HG02623 (cell line): ENCODE data around the gene SHKBP1.
A peak's percentile ranks its signal among the peaks of the same experiment; 100 is the strongest.
"Not testable (repeated sequence)": the region's sequence is repeated elsewhere in the genome, so short reads cannot be mapped to it uniquely, and the experiment has no call there.

Source experiments
- ATAC-seq: cut with Tn5 transposase; IDR thresholded peaks from one replicate; pipeline ENCODE4 v1.9.1; 2021; ENCODE audit warnings: moderate library complexity; ENCODE audit not compliant: unreplicated experiment

SHKBP1 gene

DNA sequence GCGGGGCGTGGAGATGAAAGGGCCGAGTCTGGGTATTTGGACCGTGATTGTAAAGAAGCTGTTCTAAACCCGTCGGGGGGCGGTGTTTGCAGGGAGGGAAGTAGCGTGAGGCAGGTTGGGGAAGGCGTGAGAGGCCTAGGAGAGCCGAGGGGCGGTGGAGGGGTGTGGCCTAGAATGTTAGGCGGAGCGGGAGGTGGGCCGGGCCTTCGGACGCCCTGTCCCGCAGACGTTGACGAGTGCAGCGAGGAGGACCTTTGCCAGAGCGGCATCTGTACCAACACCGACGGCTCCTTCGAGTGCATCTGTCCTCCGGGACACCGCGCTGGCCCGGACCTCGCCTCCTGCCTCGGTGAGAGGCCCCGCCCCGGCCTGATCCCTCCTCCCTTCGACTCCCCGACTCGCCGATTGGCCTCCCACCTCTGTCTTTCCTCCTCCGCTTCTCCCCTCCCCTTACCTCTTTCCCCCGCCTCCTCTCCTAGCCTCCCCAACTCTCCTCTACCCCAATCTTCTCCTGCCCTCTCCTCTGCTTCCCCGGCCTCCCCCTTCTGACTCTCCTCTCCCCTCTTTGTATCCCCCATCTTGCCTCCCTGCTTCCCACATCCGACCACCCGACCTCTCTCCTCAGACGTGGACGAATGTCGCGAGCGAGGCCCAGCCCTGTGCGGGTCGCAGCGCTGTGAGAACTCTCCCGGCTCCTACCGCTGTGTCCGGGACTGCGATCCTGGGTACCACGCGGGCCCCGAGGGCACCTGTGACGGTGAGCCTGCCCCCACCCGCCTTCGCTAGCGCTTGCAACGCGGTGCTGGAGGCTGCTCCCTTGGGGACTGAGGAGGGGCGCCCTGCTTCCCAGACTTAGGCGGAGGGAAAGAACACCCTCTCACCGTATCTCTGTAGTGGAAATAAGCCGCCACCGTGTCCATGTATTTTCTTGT, 37.3 kb downstream of the SHKBP1 start:
- peak; percentile 44 for ATAC-seq

DNA sequence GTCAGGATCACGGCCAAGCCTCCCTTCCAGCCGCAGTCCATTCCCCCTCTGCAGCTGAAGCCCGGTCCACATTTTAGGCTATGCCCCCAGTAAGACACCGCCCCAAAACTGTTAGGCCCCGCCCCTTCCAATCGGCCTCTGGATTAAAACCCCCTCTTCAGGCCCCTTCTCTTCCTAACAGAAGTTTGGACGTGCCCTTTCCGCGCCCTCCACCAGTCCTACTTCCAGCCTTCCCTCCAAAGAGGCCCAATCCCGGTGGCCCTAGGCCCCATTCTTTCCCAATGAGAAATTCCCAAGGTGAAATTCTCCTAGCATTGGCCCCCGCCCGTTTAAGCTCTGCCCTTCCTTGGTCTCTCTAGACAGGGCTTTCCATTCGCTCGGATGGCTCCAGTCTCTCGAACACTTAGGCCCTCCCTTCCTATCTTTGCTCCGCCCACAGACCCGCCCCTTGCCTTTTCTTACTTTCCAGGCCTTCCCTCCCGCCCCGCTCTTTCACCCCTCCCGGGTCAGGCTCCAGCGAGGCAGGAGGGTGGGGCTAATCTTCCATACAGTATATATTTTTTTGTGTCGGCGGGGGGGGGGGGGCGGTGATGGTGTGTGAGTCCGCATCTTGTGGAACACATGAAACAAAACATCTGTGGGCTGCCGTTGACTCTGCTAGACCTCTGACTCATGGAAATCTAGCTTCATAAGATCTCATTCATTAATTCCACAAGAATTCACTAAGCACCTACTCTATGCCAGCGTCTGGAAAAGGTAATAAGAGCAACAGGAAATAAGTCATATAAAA, 38.1 kb downstream of the SHKBP1 start:
- ATAC-seq = no peak

DNA sequence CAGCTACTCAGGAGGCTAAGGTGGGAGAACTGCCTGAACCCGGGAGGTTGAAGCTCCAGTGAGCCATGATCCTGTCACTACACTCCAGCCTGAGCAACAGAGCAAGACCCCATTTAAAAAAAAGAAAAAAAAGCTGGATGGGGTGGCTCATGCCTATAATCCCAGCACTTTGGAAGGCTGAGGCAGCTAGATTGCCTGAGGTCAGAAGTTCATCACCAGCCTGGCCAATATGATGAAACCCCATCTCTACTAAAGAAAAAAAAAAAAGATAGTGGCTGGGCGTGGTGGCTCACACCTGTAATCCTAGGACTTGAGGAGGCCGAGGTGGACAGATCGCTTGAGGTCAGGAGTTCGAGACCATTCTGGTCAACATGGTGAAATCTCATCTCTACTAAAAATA, 39.5 kb downstream of the SHKBP1 start:
- ATAC-seq = no peak

DNA sequence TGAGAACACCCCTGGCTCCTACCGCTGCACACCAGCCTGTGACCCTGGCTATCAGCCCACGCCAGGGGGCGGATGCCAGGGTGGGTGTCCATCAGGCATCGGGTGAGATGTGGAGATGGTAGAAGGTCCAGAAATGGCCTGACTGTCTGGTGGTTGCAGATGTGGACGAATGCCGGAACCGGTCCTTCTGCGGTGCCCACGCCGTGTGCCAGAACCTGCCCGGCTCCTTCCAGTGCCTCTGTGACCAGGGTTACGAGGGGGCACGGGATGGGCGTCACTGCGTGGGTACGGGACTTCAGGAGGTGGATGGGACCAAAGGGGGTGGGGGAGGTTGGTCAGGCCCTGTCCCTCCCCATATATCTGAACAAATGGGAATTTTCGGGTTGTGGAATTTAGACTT, 40.3 kb downstream of the SHKBP1 start:
- ATAC-seq = no peak

DNA sequence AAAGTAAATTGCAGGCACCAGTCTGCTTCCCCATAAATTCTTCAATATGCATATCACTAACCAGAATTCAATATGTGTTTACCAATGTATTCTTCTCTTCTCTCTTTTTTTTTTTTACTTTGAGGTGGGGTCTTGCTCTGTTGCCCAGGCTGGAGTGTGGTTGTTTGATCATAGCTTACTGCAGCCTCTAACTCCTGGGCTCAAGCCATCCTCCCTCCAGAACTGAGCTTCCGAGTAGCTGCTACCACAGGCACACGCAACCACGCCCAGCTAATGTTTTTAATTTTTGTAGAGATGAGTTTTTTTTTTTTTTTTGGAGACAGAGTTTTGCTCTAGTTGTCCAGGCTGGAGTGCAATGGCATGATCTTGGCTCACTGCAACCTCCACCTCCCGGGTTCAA, 41.3 kb downstream of the SHKBP1 start:
- no peak for ATAC-seq

DNA sequence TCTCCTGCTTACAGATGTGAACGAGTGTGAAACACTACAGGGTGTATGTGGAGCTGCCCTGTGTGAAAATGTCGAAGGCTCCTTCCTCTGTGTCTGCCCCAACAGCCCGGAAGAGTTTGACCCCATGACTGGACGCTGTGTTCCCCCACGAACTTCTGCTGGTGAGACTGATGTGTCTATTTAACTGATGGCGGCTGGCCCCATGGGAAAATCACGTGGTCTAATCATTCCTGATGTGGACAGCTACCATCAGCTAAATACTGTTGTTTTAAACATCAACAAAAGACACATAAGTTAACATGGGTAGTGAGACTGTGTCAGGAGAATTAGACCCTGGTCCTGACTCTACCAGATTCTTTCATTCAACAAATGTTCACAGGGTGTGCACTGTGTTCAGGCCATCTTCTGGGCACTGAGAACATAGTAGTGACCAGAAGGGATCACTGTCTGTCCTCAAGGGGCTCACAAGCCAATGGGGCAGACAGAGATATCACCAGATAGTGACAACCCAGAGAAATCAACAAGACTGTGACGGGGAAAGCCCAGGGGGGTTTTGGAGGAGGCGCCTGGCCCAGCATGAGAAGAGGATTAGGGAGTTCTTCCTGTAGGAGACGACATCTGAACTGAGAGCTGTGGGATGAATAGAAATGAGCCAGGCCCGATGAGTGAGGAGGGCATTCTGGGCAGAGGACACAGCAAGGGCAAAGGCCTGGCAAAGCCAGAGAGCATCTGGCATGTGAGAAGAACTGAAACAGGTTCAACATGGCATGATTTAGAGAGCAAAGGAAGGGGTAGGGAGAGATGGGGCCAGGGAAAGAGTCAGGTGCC, 42.9 kb downstream of the SHKBP1 start:
- no peak for ATAC-seq

DNA sequence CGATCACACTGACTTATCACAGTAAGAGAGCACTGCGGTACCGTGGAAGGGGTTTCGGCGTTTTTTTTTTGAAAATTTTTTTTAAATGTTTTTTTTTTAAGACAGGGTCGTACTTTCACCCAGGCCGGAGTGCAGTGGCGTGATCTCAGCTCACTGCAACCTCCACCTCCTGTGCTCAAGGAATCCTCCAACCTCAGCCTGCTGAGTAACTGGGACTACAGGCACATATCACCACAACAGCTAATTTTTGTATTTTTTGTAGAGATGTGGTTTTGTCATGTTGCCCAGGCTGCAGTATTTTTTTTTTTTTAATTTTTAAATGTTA, 43.5 kb downstream of the SHKBP1 start:
- no peak for ATAC-seq

DNA sequence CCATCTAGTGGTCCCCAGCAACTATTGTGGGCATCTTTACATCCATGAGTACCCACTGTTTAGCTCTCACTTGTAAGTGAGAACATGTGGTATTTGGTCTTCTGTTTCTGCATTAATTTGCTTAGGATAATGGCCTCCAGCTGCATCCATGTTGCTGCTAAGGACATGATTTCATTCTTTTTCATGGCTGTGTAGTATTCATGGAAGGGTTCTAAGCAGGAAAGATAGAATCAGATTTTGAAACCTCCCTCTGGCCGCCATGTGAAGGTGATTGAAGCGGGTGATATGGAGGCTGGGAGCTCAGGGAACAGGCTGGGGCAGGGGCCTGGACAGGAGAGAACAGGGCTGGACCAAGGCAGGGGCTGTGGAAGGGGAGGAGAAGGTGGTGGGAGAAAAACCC, 44.6 kb downstream of the SHKBP1 start:
- no peak for ATAC-seq

DNA sequence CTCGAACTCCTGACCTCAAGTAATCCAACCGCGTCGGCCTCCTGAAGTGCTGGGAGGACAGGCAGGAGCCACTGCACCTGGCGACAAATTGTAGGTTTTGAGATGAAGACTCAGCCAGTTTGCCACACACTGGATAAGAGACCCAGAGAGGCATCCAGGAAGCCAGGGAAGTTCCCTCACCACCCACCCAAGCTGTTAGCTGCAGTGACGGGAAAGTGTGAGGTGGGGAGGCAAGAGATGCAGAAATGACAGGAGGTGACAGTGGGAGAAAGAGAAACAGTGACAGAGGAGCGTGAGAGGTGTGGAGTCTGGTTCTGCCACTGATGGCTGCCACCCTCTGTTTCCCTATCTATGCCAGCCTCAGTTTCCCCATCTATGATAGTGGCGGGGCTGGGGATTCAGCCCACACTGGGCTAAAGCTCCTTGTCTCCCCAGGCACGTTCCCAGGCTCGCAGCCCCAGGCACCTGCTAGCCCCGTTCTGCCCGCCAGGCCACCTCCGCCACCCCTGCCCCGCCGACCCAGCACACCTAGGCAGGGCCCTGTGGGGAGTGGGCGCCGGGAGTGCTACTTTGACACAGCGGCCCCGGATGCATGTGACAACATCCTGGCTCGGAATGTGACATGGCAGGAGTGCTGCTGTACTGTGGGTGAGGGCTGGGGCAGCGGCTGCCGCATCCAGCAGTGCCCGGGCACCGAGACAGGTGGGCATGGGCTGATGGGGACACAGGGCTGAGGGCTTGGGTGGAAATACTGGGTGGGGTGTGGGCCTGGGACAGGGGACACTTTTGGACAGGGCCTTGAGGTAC, 45.5 kb downstream of the SHKBP1 start:
- ATAC-seq = no peak

DNA sequence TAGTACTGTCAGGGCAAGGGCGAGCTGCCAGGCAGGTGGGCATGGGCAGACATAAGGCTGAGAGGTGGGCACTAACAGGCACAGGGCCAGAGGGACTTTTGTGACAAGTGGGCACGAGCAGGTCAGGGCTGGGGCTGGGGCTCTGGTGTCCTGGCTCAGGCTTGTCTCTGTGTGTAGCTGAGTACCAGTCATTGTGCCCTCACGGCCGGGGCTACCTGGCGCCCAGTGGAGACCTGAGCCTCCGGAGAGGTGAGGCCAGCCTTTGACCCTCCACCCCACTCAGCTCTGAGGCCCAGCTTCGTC, 46.1 kb downstream of the SHKBP1 start:
- no peak for ATAC-seq

DNA sequence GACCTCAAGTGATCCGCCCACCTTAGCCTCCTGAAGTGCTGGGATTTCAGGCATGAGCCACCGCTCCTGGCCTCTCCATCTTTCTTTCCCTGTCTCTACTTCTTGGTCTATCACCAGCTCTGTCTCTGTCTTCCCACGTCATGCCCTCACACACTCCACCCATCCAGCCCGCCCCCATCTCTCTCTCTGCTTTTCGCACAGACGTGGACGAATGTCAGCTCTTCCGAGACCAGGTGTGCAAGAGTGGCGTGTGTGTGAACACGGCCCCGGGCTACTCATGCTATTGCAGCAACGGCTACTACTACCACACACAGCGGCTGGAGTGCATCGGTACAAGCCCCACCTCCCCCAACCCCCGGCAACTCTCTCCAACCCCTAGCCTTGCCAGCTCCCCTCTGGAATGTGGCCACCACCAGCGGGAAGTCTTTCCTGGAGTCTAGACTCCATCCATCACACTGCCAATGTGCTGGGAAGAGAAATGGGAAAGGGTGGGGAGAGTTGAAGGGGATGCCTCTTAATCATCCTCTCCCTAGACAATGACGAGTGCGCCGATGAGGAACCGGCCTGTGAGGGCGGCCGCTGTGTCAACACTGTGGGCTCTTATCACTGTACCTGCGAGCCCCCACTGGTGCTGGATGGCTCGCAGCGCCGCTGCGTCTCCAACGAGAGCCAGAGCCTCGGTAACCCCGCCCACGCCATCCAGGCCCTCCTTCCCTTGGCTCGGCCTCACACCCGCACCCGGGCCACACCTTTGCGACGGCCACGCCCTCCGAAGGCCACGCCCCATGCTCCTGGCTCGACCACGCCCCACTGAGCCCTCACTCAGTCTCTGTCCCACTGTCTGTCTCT, 47.0 kb downstream of the SHKBP1 start:
- no peak for ATAC-seq

DNA sequence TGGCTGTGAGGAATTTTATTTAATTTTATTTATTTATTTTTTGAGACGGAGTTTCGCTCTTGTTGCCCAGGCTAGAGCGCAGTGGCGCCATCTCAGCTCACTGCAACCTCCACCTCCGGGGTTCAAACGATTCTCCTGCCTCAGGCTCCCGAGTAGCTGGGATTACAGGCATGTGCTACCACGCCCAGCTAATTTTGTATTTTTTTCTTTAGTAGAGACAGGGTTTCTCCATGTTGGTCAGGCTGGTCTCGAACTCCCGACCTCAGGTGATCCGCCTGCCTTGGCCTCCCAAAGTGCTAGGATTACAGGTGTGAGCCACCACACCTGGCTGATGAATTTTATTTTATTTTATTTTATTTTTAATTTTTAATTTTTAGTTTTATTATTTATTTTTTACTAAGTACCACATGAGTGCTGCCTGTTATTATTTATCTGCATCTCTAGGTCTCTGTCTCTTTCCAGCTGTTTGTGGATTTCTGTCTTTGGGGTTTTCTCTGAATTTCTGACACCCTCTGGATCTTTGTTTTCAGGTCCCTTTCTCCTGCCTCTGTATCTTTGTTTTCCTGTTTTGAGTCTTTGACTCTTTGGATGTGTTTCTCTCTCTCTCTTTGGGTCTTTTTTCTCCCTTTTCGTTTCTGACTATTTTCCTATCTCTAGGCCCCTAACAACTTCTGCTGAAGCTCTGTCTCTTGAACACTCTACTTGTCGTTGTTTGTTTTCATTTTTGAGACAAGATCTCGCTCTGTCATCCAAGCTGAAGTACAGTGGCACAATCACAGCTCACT, 47.9 kb downstream of the SHKBP1 start:
- ATAC-seq = not testable (repeated sequence)

DNA sequence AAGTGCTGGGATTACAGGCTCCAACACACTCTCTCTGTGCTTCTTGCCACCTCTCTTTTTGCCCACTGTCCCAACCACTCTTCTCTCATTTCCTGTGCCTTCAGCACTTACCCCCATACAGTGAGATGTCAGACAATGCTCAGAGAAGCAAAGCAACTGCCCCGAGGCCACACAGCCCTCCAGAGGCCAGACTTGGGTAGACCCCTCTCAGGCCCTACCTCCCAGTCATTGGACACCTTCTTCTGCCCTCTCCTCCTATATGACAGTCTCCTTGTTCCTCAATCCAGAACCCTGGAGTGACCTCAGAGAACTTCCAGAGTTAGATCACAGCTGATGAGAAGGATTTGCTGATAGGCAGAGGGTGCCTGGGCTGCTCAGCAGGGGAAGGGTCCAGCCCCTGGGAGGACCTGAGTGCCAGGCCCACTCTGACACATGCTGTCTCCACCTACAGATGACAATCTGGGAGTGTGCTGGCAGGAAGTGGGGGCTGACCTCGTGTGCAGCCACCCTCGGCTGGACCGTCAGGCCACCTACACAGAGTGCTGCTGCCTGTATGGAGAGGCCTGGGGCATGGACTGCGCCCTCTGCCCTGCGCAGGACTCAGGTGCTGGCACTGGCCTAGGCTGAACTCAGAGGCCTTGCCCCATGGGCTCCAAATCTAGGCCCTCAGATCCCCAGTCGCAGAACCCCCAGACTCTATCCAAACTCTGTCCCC, 48.9 kb downstream of the SHKBP1 start:
- ATAC-seq = no peak

DNA sequence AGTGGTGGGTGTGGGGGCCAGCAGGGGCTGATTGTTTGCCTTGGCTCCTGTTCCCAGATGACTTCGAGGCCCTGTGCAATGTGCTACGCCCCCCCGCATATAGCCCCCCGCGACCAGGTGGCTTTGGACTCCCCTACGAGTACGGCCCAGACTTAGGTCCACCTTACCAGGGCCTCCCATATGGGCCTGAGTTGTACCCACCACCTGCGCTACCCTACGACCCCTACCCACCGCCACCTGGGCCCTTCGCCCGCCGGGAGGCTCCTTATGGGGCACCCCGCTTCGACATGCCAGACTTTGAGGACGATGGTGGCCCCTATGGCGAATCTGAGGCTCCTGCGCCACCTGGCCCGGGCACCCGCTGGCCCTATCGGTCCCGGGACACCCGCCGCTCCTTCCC, 50.2 kb downstream of the SHKBP1 start:
- no peak for ATAC-seq

DNA sequence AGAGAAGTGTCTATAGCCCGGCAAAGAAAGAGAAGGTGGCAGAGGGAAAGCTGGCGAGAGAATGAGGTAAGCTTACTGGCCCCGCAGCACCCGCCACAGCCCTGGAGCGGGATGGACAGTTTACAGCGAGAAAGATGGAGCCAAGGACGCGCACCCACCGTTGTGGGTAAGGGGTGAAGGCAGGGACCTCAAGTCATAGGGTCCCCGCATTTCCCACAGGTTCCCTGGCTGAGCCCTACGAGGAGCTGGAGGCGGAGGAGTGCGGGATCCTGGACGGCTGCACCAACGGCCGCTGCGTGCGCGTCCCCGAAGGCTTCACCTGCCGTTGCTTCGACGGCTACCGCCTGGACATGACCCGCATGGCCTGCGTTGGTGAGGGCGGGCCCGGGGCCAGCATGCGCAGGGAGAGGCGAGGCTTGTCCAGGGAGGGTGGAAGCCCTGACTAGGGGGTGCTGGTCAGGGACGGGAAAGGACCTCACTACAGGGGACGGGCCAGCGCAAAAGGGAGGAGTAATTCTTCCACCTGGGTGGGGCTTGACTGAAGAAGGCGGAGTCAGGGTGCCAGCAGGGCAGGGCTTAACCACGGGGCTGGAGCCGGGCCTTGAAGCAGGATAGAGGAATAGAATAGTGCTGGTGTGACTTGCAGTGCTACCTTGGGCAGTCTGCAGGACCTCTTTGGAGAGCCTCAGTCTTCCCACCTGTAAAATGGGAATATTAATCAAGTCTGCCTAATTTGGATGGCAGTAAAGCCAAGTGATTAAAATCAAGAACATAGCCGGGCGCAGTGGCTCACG, 51.0 kb downstream of the SHKBP1 start:
- no peak for ATAC-seq

DNA sequence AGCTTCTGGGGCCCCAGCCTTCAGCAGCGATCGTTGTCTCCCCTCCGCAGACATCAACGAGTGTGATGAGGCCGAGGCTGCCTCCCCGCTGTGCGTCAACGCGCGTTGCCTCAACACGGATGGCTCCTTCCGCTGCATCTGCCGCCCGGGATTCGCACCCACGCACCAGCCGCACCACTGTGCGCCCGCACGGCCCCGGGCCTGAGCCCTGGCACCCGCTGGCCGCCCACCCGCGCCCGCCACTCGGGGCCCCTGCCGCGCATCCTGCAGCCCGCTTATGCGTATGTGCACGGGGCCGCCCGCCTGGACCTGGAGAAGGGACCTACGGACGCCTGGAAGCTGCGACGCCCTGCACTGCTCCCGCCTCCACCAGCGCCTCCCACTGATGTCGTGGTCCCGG, 52.7 kb downstream of the SHKBP1 start:
- ATAC-seq = no peak

DNA sequence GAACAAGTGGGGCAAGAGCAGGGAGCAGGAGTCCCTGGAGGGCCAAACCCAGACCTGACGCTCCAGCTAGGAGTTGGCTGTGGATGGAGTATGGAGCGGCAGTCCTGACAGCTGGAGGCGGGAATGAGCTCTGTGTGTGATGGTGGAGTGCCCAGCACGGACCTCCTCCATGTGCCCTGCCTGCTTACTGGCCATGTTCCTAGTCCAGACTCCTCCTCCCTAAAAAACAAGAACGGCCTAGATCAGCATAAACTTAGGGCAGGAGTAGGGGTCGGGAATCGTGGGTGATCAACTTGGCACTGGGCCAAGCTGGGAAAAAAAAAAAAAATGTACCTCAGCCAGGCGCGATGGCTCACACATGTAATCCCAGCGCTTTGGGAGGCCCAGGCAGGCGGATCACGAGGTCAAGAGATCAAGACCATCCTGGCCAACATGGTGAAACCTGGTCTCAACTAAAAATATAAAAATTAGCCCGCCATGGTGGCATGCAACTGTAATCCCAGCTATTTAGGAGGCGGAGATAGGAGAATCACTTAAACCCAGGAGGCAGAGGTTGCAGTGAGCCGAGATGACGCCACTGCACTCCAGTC, 54.0 kb downstream of the SHKBP1 start:
- ATAC-seq = no peak
